Suprapubic skin (tissue), 4 donors: ENCODE measurements around the gene PRRX1.
A peak's percentile ranks its signal among the peaks of the same experiment; 100 is the strongest.

Experiments used
- CTCF ChIP-seq, 2 donors: fragments of 200-600 bp in 1 of 2; fragments of 450-650 bp in 1 of 2; sonication (generic) in 1 of 2; IDR thresholded peaks; one replicate each; pipeline ENCODE4 v1.5.1; 2016 to 2019; ENCODE audit warnings: antibody characterized with exemption in 2 of 2, mild to moderate bottlenecking in 1 of 2, moderate library complexity in 1 of 2
- EP300 ChIP-seq: sonication (generic); formaldehyde crosslinking; IDR thresholded peaks from one replicate; pipeline ENCODE4 v1.6.1; 2017; ENCODE audit warnings: antibody characterized with exemption
- POLR2A ChIP-seq, 2 donors: fragments of 450-650 bp; IDR thresholded peaks; one replicate each; pipeline ENCODE4 v1.6.1; 2017; ENCODE audit warnings: antibody characterized with exemption in 2 of 2, mild to moderate bottlenecking in 2 of 2, moderate library complexity in 2 of 2
- POLR2AphosphoS5 ChIP-seq, 3 donors: sonication (generic); formaldehyde crosslinking; IDR thresholded peaks; one replicate each; pipeline ENCODE4 v1.6.1; 2017; ENCODE audit warnings: antibody characterized with exemption in 3 of 3

GRCh38 chr1:170668209-170669106 lies 4.5 kb downstream of the PRRX1 start:
- TF ChIP-seq POLR2A (IDR thresholded peaks at IDR 0.05): no peak
- no peak for TF ChIP-seq CTCF (IDR thresholded peaks at IDR 0.05)
- peak in 1 of 3 donors; percentile 50 for TF ChIP-seq POLR2AphosphoS5 (IDR thresholded peaks at IDR 0.05)
- TF ChIP-seq EP300: no peak
